Sigmoid colon (tissue), 4 donors: ENCODE data around the gene C7orf25.

Experiments used
- EP300 ChIP-seq, 4 donors: sonication (generic); formaldehyde crosslinking; IDR thresholded peaks; one replicate each; pipeline ENCODE4 v1.6.1; 2017; ENCODE audit warnings: antibody characterized with exemption in 4 of 4
- POLR2A ChIP-seq, 2 donors: fragments of 450-650 bp; IDR thresholded peaks; one replicate each; pipeline ENCODE4 v1.6.1; 2016; ENCODE audit warnings: antibody characterized with exemption in 2 of 2, mild to moderate bottlenecking in 2 of 2, moderate library complexity in 2 of 2
- TF ChIP-seq, protein P1 (sequence below), 4 experiments: fragments of 450-650 bp in 3 of 4; fragments of 200-600 bp in 1 of 4; IDR thresholded peaks; one replicate each; pipeline ENCODE4 v1.5.1; 2016 to 2019; ENCODE audit warnings: antibody characterized with exemption in 4 of 4, mild to moderate bottlenecking in 3 of 4, moderate library complexity in 2 of 4

GRCh38 chr7:42931447-42931833 is 19.6 kb upstream of the C7orf25 start:
- TF ChIP-seq POLR2A (IDR thresholded peaks at IDR 0.05) (no peak), EP300 (IDR thresholded peaks at IDR 0.05) (no peak)
- TF ChIP-seq, protein P1, sequence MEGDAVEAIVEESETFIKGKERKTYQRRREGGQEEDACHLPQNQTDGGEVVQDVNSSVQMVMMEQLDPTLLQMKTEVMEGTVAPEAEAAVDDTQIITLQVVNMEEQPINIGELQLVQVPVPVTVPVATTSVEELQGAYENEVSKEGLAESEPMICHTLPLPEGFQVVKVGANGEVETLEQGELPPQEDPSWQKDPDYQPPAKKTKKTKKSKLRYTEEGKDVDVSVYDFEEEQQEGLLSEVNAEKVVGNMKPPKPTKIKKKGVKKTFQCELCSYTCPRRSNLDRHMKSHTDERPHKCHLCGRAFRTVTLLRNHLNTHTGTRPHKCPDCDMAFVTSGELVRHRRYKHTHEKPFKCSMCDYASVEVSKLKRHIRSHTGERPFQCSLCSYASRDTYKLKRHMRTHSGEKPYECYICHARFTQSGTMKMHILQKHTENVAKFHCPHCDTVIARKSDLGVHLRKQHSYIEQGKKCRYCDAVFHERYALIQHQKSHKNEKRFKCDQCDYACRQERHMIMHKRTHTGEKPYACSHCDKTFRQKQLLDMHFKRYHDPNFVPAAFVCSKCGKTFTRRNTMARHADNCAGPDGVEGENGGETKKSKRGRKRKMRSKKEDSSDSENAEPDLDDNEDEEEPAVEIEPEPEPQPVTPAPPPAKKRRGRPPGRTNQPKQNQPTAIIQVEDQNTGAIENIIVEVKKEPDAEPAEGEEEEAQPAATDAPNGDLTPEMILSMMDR (IDR thresholded peaks at IDR 0.05) = no peak
